MM.1S (cell line): ENCODE results near the gene CTNNA1.

Experiments used
- CTCF ChIP-seq: fragments of 300-600 bp; sonication (generic); IDR thresholded peaks from 2 replicates; pipeline ENCODE4 v1.5.1; 2016; ENCODE audit warnings: antibody characterized with exemption, low read length, mixed read lengths
- EZH2 ChIP-seq: fragments of 300-600 bp; sonication (generic); optimal IDR thresholded peaks from 2 replicates; pipeline ENCODE3; 2017; ENCODE audit warnings: low read depth, mild to moderate bottlenecking, antibody characterized with exemption, low read length, mixed read lengths

GRCh38 chr5:138762110-138762509 is 8.9 kb downstream of the CTNNA1 start:
- no peak for TF ChIP-seq CTCF
- no peak for TF ChIP-seq EZH2
